Kidney (tissue), 14 donors: ENCODE data around the gene SUCO. TPM values are rescaled to one million over a fixed set of nuclear protein-coding genes. Genes with fewer than 3 reads are reported as not detected.
A peak's percentile ranks its signal among the peaks of the same experiment; 100 is the strongest.

Source experiments
- DNase-seq, 5 donors: peaks; one replicate each; pipeline ENCODE4 v3.0.0-alpha.2; 2013 to 2020
- FAIRE-seq: peaks from 2 replicates; lab custom pipeline; 2012; peaks lifted over from hg19 to GRCh38; lab: Jason Lieb, UNC
- H3K27ac ChIP-seq, 2 donors: one replicate each; pipeline ENCODE4 v1.7.0; 2013; ENCODE audit warnings: low read depth in 2 of 2, low read length in 2 of 2, inconsistent platforms in 1 of 2
- H3K27me3 ChIP-seq: one replicate; pipeline ENCODE4 v1.7.1; 2013; ENCODE audit warnings: low read length, inconsistent platforms; ENCODE audit not compliant: control insufficient read depth, insufficient read depth
- H3K36me3 ChIP-seq, 3 donors: one replicate each; pipeline versions ENCODE4 v1.7.0 to v1.7.1; 2013; ENCODE audit warnings: low read length in 3 of 3, control low read depth in 1 of 3, inconsistent platforms in 1 of 3; ENCODE audit not compliant: insufficient read depth in 3 of 3, control insufficient read depth in 2 of 3
- H3K4me1 ChIP-seq, 3 donors: one replicate each; pipeline versions ENCODE4 v1.7.0 to v1.7.1; 2013; ENCODE audit warnings: low read length in 3 of 3, inconsistent platforms in 1 of 3, low read depth in 1 of 3; ENCODE audit not compliant: control insufficient read depth in 2 of 3, insufficient read depth in 2 of 3
- H3K4me3 ChIP-seq, 3 donors: one replicate each; pipeline versions ENCODE4 v1.7.0 to v1.8.1; 2013; ENCODE audit warnings: low read length in 3 of 3, control low read depth in 1 of 3, inconsistent platforms in 1 of 3
- H3K9ac ChIP-seq, 3 donors: one replicate each; pipeline versions ENCODE4 v1.7.0 to v1.7.1; 2013; ENCODE audit warnings: low read length in 3 of 3, control low read depth in 1 of 3, inconsistent platforms in 1 of 3
- H3K9me3 ChIP-seq, 3 donors: one replicate each; pipeline versions ENCODE4 v1.7.0 to v1.7.1; 2013; ENCODE audit warnings: low read length in 3 of 3, control low read depth in 1 of 3, inconsistent platforms in 1 of 3; ENCODE audit not compliant: control insufficient read depth in 2 of 3, insufficient read depth in 1 of 3
- intact Hi-C: fragments of 100-400 bp; cut with DNase I; formaldehyde crosslinking; loops from one replicate; pipeline ENCODE4 v1.11.1; 2022
- polyA plus RNA-seq: library from polyadenylated mRNA; stranded (reverse); fragments of 350-450 nt; fragmentation: Illumina TruSeq; extraction: RNeasy Lipid Tissue Mini Kit (QIAGEN cat#74804); gene quantifications from one replicate; pipeline ENCODE4 v1.2.3, GENCODE V29; 2014; ENCODE audit warnings: low read depth, low replicate concordance; ENCODE audit not compliant: insufficient read depth
- total RNA-seq: library from RNA; stranded (reverse); fragmentation: NEBNext Ultra II Directional; extraction: Animal tissue kit (Norgen Biotek cat#: 25700); gene quantifications from one replicate; pipeline ENCODE4 v1.2.1, GENCODE V29; 2021
- TF ChIP-seq, protein P1 (sequence below): IDR thresholded peaks from 3 replicates; pipeline ENCODE4 v1.5.1; 2012; ENCODE audit warnings: mild to moderate bottlenecking, moderate library complexity, borderline replicate concordance; ENCODE audit not compliant: insufficient read depth; ENCODE audit errors: extremely low read depth
- donor health status: control.
- donor health status: control.
- donor health status: control.
- donor health status: control.
- donor health status: control.
- donor health status: DM: yes; HTN: yes; CAD: no.
- donor health status: Normal renal cell carcinoma (clear cell type).

Gene SUCO
- total and polyA plus RNA-seq, 2 donors from 2014 or later = 9.8 to 40.0 TPM

DNA sequence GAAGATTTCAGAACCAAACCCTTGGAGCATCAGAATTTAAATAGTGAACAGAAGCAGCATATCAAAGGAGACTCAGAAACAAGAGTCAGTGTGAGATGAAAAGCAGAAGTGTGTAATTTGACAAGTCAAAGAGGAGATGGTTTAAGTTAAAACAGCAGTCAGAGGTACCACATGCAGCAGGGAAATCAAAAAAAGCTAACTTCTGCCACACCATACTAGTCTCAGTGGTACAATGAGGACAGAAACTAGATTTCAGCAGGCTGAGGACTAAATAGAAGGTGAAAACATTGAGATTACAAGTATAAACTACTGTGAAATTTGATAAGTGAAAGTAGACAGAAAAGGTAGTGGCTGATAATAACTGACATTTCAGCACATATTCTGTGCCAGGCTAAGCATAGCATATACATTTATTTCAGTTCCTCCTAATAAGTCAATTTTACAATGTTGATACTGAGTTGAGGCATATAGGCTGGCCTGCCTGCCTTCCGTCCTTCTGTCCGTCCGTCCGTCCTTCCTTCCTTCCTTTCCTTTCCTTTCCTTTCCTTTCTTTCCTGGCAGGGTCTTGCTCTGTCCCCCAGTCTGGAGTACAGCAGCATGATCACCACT is 12.6 kb downstream of the SUCO start:
- Histone ChIP-seq H3K36me3 (no peaks in the 10 kb centered on the region), H3K9me3 (no peaks in the 10 kb centered on the region), H3K27ac (no peak overlapping the region), H3K27me3 (no peaks in the 10 kb centered on the region), H3K9ac (no peak overlapping the region), H3K4me1 (peaks cover 0 to 6% (median 3%) of the 10 kb centered on the region in 3 donors), H3K4me3 (no peak overlapping the region)
- DNase-seq = no peak
- no peak for FAIRE-seq
- TF ChIP-seq, protein P1, sequence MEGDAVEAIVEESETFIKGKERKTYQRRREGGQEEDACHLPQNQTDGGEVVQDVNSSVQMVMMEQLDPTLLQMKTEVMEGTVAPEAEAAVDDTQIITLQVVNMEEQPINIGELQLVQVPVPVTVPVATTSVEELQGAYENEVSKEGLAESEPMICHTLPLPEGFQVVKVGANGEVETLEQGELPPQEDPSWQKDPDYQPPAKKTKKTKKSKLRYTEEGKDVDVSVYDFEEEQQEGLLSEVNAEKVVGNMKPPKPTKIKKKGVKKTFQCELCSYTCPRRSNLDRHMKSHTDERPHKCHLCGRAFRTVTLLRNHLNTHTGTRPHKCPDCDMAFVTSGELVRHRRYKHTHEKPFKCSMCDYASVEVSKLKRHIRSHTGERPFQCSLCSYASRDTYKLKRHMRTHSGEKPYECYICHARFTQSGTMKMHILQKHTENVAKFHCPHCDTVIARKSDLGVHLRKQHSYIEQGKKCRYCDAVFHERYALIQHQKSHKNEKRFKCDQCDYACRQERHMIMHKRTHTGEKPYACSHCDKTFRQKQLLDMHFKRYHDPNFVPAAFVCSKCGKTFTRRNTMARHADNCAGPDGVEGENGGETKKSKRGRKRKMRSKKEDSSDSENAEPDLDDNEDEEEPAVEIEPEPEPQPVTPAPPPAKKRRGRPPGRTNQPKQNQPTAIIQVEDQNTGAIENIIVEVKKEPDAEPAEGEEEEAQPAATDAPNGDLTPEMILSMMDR = no peak
- intact Hi-C loops = no loop called here

DNA sequence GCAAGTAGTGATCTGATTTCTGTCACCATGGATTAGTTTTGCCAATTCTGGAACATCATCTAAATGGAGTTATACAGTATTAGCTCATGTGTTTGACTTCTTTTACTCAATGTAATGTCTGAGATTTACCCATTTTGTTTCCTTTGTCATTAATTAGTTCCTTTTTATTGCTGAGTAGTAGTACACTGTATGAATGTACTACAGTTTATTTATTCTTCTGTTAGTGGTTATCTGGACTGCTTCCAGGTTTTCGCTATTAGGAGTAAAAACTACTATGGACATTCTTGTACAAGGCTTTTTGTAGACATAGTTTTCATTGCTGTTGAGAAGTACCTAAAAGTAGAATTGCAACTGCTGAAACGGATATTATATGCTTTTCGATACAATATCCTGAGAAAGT is 14.1 kb downstream of the SUCO start:
- no peak overlapping the region for H3K4me3 ChIP-seq
- no peaks in the 10 kb centered on the region for H3K27me3 ChIP-seq
- no peaks in the 10 kb centered on the region for H3K36me3 ChIP-seq
- H3K27ac ChIP-seq = no peak overlapping the region
- peak in 1 of 5 donors; percentile 12 for DNase-seq
- no peaks in the 10 kb centered on the region for H3K9me3 ChIP-seq
- no peak overlapping the region for H3K9ac ChIP-seq
- no peak for FAIRE-seq
- intact Hi-C loops = no loop called here
- TF ChIP-seq, protein P1 = no peak
- peaks cover 0 to 6% (median 3%) of the 10 kb centered on the region in 3 donors for H3K4me1 ChIP-seq

DNA sequence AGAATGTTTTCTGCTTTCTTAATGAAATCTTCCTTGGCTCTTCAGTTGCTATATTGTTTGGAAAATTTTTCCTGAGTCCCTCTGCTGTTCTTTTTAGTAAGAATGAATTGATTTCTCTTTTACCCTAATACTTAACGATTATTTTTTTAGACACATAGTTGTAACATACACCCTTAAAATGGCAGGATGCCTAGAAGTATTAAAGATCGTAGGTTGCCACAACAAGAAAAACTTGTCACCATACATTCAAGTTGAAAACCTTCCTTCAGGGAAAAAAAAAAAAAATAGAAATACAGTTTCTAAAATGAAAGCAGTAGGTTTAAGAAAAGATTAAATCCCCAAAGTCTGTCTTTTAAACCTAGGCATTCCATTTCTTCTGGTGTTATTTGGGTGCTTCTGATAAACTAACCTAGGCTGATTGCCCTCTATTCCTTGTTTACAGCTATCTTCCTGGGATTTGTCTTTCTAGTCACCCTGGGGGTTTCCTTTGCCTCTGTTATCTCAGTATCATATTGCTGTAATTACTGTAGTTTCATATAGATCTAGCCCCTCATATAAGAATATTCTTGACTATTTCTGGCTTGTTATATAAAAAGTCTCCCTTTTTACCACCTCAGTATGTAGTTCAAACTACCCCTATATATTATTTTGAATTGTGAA is 16.8 kb downstream of the SUCO start:
- no peak overlapping the region for H3K4me3 ChIP-seq
- no peak overlapping the region for H3K9ac ChIP-seq
- no peaks in the 10 kb centered on the region for H3K9me3 ChIP-seq
- TF ChIP-seq, protein P1 = no peak
- intact Hi-C loops = no loop called here
- H3K4me1 ChIP-seq = no peaks in the 10 kb centered on the region
- H3K36me3 ChIP-seq = no peaks in the 10 kb centered on the region
- H3K27me3 ChIP-seq = no peaks in the 10 kb centered on the region
- FAIRE-seq (no peak), DNase-seq (no peak)
- H3K27ac ChIP-seq = no peak overlapping the region
